Iris pigment epithelial cell (primary cell): ENCODE data around the gene WDR18.
"Not testable (repeated sequence)": the region's sequence is repeated elsewhere in the genome, so short reads cannot be mapped to it uniquely, and the experiment has no call there.

ENCODE experiments used
- DNase-seq: peaks from one replicate; pipeline ENCODE4 v3.0.0-alpha.2; 2011; ENCODE audit warnings: low read depth

WDR18 gene

DNA sequence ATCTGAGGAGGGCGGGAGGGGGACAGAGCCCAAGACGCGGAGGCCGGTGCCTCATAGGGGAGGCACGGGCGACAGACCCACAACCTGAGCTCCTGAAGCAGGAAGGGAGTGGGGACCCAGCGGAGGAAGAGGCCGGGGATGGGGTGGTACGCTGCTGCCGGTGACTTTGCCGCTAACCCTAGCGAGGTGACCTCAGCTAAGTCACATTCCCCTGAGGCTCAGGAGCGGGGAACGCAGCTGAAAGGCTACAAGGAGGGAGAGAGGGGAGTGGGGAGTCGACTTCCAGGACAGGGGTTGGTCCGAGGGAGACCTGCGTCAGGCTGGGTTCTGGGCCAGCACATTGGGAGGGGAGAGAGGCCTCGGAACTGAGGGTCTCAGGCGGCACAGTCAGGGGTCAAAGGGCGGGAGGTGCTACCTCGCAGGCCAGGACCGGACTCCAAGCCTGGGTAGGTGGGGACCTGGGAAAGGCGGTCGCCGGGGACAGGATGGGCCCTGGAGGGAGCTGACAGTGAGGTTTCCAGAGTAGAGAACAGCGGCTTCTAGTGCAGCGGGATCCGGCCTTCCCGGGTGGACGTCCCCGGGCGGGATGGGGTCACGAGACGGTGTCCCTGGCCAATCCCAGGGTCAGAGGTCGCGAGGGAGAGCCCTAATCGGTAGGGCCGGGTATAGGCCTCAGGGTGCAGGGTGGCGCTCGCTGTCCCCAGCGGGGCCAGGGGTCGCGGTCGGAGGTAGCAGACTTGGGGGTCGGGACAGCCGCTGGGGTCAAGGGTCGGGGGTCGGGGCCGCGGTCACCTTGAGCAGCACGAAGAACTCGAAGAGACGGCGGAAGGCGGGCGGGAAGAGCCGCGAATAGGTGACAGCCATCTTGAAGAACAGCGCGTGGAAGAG, 36.1 kb downstream of the WDR18 start:
- no peak for DNase-seq

DNA sequence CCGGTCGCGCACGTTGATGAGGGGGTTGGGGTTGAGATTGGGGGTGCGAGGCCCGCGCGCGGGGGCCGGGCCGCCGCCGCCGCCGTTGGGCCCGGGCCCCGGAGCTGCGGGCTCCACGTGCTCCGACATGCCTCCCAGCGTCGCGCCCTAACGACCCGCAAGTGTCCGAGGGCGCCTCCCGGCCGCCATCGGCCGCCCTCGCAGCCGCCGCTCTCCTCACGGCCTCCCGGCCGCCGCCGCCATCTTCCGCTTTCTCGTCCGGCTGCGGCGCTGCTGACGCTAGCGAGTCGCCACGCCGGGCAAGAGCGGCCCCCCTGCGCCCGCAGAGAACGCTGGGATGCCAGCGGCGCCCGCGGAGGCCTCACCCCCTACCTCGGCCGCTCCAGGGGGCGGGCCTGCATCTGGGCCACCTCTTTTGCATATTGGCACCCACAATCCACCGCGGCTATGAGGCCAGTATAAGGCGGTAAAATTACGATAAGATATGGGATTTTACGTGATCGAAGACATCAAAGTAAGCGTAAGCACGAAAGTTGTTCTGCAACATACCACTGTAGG, 36.8 kb downstream of the WDR18 start, which contains the start of gene TMEM259:
Gene TMEM259 (minus strand): TSS at position 256 of the 558 bp plus-strand sequence. CDS start 127 bp downstream, at position 129.
- peak; percentile 97 for DNase-seq

DNA sequence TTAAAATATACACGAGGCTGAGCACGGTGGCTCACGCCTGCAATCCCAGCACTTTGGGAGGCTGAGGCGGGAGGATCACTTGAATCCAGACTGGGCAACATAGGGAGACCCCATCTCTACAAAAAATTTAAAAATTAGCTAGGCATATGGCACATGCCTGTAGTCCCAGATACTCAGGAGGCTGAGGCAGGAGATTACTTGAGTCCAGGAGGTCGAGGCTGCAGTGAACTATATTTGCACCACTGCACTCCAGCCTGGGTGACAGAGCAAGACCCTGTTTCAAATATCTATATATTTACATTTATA, 39.7 kb downstream of the WDR18 start:
- not testable (repeated sequence) for DNase-seq

DNA sequence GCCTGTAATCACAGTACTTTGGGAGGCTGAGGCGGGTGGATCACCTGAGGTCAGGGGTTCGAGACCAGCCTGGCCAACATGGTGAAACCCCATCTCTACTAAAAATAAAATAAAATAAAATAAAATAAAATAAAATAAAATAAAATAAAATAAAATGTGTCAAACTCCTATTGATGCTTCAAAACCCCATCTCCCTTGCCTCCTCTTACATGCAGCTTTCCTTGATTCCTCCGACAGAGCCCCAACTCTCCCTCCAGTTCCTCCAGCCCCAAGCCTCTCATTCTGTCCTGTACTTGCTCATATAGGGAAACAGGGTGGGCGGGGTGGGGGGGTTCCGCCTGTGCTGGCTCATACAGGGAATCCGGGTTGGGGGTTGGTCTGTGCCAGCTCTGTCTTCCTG, 40.9 kb downstream of the WDR18 start:
- DNase-seq, result not testable (repeated sequence)

DNA sequence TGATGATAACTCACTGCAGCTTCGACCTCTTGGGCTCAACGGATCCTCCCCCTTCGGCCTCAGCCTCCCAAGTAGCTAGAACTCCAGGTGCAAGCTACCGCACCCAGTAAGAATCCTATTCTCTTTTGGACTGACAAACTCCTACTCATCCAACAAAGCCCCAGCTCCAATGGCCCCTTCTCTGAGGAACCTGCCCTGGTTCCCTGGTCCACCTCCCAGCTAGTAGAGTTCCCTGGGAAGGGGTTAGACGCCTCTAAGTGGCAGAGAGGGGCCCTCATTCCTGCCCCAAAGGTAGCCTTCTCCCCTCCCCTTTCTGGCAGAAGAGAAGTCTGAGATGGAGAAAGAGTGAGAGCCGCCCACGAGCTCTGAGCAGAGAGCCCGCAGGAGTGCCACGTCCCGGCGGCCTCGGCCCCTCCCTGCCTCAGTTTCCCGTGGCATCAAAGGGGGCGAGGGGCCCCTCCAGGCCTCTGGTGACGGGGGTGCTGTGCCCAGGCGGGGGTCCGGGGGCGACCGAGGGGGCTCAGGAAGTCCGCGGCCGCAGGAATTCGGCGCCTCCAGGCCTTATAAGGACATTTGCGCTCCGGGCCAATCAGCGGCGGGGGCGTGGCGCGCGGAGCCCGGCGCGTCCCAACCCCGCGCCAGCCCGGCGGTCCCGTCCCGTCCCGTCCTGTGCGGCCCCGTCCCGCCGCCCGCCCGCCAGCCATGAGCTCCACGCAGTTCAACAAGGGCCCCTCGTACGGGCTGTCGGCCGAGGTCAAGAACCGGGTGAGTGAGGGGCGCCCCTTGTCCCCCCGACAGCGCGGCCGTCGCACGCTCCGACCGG, 42.0 kb downstream of the WDR18 start, which contains the start of gene CNN2:
Gene CNN2 (plus strand): TSS at position 649 of the 823 bp plus-strand sequence. CDS start 54 bp downstream, at position 703.
- peak; percentile 78 for DNase-seq

DNA sequence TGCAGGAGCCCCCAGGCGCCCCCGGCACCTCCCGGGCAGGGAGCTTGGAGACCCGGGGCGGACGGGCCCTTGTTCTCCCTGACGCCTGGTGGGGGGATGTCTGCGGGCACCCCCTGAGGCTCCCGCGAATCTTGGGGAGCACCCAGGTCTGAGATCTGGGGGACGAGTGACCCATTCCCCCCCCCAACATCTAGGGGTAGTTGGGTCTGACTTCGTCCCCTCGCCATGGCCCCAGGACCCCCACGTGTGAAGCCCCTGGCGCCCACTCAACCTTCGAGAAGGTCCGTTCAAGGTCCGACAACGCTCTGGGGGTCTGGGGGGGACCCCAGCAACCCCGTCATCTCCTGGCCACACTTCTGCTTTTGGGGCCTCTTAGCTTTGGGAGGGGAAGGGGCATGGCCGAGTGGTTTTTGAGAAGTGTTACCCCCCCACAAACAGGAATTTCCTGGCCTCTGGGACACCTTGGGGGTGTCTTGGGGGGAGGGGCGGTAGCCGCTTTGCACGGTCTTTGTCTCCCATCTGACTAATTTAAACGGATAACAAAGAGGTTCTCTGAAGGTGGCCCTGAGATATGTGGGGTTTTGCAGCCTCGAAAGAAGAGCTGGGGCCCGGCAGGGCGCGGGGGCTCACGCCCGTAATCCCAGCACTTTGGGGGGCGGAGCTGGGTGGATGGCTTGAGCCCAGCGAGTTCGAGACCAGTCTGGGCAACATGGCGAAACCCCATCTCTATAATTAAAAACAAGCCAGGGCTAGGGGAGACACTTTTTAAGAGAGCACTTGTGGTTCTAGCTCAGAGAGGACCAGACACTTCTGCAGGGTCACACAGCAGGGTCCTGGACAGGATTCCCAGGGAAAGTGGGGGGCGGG, 42.9 kb downstream of the WDR18 start:
- DNase-seq, result peak; percentile 28

DNA sequence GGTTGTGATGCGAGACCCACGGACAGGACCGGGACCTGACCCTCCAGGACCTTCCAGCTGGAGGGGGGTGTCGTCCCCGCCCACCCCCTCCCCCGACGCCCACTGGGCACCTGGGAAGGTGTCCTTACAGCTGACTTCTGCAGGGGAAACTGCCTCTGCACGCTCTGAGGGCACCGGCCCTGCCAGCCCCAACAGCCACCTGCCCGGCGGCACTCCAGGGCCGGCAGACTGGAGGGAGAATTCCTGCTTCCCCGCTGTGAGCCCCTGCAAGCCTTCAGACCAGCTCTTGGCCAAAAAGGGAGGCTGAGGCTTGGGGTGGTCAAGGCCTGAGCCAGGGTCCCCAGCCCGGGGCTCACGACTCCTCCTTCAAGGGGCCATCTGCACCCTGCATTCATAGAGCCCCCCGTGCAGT, 43.5 kb downstream of the WDR18 start:
- peak; percentile 18 for DNase-seq

DNA sequence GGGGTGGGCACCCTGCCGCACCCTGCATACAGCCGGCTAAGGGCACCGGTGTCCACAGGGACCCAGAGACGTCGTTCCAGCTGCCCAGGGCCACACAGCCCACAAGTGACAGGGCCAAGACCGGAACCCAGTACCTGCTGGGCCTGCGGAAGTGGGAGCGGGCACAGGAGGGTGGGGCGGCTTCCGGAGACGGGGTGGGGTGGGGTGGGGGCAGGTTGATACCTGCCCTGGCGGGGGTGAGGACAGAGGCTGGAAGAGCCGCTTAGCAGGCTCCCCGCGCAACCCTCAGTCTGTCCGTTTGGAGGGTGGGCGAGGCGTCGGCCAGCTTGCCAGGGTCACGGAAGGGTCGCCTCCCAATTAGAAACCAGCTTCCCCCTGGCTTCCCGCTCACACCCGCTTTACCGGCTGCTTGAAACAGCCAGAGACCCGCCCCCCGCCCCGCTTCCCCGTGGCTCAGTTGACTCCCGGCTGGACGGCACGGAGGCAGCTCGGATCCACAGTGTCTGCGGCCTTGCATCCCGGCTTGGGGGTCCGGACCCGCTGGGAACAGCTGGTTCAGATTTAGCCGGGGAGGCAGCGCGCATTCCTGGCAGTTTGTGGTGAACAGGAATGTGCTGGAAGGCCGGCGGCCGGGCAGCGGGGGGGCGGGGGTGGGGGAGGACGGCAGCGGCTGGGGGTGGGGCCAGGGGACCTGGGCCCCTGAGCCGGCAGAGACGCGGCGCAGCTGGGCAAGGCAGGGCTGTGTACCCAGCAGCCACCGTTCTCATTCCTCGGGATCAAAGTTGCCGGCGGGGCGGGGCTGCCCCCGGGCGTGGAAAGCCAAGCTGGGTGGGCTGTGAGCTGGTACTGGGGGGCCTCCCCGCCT, 44.1 kb downstream of the WDR18 start:
- peak; percentile 92 for DNase-seq

DNA sequence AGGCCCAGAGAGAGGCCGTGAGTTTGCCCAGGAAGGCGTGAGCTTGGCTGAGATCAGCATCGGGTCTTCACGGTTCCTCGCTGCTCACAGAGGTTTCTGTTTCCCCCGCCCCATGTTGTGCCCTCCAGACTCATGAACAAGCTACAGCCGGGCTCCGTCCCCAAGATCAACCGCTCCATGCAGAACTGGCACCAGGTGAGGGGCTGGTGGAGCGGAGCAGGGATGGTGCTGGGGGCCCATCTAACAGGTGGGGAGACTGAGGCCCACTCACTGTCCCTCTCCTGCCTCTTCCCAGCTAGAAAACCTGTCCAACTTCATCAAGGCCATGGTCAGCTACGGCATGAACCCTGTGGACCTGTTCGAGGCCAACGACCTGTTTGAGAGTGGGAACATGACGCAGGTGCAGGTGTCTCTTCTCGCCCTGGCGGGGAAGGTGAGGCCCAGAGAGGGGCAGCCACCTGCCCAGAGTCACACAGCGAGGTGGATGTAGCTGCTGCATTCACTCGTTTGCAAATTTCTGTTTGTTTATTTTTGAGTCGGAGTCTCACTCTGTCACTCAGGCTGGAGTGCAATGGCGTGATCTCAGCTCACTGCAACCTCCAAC, 48.2 kb downstream of the WDR18 start:
- DNase-seq, result no peak

DNA sequence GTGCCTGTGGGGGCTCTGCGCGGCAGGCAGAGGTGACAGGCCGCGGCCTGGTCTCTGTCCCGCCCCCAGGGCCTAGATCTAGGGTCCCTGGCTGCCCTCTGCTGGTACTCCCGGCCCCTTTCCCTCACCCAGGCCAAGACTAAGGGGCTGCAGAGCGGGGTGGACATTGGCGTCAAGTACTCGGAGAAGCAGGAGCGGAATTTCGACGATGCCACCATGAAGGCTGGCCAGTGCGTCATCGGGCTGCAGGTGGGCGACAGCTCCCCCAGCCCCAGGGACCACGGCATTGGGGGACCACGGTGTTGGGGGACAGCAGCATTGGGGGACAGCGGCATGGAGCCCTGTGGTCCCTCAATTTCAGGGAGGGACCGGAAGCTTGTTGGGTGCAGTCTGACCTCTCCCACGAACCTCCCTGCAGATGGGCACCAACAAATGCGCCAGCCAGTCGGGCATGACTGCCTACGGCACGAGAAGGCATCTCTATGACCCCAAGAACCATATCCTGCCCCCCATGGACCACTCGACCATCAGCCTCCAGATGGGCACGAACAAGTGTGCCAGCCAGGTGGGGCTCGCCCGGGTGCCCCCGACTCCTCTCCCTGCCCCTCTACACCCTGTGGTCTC, 52.0 kb downstream of the WDR18 start:
- no peak for DNase-seq

DNA sequence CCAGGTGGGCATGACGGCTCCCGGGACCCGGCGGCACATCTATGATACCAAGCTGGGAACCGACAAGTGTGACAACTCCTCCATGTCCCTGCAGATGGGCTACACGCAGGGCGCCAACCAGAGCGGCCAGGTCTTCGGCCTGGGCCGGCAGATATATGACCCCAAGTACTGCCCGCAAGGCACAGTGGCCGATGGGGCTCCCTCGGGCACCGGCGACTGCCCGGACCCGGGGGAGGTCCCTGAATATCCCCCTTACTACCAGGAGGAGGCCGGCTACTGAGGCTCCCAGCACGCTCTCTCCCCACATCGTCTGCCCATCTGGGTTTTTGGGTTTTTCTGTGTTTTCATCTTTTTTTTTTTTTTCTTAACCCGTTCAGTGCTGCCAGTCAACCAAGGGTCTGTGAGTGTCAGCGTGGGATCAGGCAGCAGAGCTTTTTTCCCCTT, 53.5 kb downstream of the WDR18 start:
- no peak for DNase-seq

DNA sequence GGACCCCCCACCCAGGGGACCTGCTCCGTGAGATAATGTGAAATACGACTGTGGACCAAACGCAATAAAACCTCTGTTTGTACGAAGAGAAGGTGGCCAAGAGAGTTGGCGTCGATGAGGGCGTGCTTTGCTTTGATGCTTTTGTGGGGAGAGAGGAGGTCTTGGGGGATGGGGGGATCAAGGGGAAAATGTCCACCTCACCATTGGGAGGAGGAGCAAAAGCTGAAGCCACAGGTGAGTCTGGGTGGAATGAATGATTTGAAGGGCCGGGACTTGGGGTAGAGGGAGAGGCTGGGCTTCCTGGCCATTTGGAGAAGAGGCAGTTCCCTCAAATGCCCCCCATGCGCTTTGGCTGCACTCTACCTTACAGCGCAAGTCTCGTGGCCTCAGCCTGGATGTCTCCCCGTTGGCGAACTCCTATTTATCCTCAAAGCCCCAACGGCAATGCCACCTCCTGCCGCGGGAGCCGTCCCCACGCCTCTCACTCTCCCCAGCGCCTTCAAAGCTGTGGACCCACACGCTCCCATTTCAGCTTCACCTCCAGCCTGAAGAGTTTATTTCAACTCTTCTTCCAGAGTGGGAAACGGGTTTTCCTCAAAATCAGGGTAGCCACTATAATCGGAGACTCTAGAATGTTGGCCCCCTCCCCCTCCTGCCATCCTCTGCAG, 55.0 kb downstream of the WDR18 start:
- DNase-seq, result no peak

DNA sequence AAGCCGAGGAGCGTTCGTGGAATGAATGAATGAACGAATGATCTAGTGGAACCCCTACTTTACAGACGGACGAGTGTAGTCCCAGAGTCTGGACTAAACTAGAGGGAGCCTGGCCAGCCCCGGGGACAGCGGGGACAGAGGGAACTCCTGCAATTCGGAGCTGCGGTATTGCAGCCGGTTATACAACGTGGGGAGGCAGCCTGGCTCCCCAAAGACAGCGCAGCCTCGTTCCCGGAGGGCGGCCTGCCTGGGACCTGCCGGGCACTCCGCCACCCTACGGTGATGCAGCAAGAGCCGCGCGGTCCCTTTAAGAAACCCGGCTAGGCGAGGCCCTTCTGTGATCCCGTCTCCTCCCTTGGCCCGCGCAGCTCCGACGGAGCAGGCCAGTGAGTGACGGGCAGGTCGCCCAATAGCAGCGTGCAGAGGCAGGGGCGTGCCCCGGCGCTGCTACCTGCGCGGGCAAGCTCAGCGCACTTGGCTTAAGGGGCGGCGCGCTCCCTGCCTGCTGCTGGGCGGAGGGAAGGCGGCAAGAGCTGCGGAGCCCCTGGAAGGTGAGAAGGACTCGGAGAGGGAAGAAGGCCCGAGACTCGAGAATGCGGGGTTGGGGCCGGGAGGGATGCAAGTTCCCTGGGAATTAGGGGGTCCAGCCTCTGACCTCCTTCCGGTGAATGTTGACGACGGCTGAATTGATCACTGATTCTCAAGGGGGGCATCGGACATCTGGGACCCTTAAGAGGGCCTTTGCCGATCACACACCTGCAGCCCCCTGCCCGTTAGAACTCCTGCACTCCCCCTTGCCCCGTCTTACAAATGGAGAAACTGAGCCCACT, 55.7 kb downstream of the WDR18 start, which contains the start of gene ABCA7:
Gene ABCA7 (plus strand): TSS at position 462 of the 830 bp plus-strand sequence. CDS start 1,255 bp downstream, outside the sequence.
- DNase-seq, result peak; percentile 97

DNA sequence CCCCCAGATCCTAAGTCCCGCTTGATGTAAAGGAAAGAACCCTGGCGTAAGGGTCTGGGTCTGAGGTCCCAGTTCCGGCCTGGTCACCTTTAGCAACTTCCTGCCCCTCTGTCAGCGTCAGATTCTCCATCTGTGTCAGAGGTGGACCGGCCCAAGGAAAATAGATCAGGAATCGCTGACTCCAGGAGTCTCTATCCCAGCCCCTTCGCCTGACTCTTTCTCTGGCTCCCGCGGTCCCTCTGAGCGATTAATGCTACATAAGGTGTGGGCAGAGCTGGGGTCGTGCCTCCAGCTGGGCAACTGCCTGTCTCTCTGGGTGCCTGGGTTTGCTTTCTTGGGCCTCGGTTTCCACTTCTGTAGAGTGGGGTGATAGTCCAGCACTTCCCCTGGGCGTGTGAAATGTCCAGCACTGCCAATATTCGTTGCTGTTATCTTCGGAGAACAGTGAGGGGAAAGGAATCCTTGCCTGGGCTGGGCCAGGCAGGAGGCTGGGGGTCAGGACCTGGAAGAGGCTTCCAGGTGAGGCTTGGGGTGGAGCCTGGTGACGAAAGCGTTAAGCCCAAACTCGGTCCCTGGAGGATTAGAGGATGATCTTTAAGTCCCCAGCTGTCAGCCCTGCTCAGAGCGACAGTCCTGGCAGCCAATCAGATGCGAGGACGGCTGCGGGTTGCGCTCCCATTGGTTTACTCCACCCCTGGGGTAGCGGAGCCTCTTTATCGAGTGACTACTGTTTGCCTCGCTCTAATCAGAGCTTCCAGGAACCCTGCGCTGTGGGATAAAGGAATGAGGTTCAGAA, 56.5 kb downstream of the WDR18 start:
- DNase-seq, result peak; percentile 95

DNA sequence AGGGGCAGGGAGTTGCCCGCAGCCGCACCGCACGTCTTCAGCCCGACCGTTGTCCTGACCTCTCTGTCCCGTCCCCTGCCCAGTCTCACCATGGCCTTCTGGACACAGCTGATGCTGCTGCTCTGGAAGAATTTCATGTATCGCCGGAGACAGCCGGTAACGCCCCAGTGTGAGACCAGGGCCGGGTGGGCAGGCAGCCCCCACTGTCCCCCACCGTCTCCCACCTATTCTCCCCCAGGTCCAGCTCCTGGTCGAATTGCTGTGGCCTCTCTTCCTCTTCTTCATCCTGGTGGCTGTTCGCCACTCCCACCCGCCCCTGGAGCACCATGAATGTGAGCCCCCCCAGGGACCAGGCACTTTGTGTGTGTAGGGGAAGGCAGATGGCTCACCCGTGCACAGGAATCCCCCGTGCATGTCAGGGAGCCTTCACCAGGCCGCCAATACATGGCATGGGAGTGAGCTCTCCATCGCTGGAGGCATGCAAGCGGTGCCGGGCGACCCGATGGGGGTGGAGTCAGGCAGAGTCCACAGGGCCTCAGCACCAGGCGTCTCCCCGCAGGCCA, 57.2 kb downstream of the WDR18 start:
- DNase-seq, result no peak

DNA sequence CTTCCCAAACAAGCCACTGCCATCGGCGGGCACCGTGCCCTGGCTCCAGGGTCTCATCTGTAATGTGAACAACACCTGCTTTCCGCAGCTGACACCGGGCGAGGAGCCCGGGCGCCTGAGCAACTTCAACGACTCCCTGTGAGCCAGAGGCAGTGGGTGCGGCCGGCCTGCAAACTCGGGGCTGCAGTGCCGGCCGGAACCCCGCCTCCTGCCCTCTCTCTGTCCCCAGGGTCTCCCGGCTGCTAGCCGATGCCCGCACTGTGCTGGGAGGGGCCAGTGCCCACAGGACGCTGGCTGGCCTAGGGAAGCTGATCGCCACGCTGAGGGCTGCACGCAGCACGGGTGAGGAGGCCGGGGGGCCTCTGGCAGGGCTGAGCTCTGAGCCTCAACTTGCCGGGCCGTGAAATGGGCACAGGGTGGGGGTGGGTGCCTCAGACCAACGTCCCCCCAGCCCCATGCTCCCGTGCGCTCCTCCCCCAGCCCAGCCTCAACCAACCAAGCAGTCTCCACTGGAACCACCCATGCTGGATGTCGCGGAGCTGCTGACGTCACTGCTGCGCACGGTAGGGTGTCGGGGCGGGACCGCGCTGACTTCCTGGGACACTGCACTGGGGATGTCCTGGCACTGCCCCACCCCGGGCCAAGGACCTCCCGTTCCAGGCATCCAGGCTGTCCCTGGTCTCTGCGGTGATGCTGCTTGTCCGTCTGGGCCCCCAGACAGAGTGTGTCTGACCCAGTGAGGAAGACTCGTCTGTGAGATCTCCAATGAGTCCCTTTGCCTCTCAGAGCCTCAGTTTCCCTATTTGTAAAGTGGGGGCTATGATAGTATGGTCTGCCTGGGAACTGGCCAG, 57.9 kb downstream of the WDR18 start:
- DNase-seq, result no peak
